Loucy (cell line): ENCODE measurements around the gene BIRC2.
A peak's percentile ranks its signal among the peaks of the same experiment; 100 is the strongest.
"Not testable (repeated sequence)": the region's sequence is repeated elsewhere in the genome, so short reads cannot be mapped to it uniquely, and the experiment has no call there.

Experiments
- H2AFZ ChIP-seq: fragments of 200-600 bp; sonication (generic); 2 replicates; pipeline ENCODE4 v1.6.0; 2016; ENCODE audit warnings: antibody characterized with exemption, mild to moderate bottlenecking, low read length, moderate library complexity
- H3F3A ChIP-seq: fragments of 200-600 bp; 2 replicates; pipeline ENCODE4 v1.6.0; 2016; ENCODE audit warnings: antibody characterized with exemption, low read depth, mild to moderate bottlenecking
- H3K27me3 ChIP-seq: fragments of 200-600 bp; sonication (generic); 2 replicates; pipeline ENCODE4 v1.6.1; 2014; ENCODE audit warnings: low read length, mild to moderate bottlenecking; ENCODE audit not compliant: insufficient read depth, poor library complexity, severe bottlenecking
- H3K36me3 ChIP-seq: fragments of 200-600 bp; sonication (generic); 2 replicates; pipeline ENCODE4 v1.6.1; 2016; ENCODE audit warnings: low read length; ENCODE audit not compliant: insufficient read depth
- H3K4me1 ChIP-seq: fragments of 200-600 bp; sonication (generic); 2 replicates; pipeline ENCODE4 v1.5.1; 2014; ENCODE audit warnings: low read length, mild to moderate bottlenecking; ENCODE audit not compliant: insufficient read depth, poor library complexity, severe bottlenecking
- H3K4me2 ChIP-seq: fragments of 200-600 bp; sonication (generic); 2 replicates; pipeline ENCODE4 v1.6.0; 2014; ENCODE audit warnings: antibody characterized with exemption, low read length, low read depth, mild to moderate bottlenecking; ENCODE audit not compliant: poor library complexity, severe bottlenecking
- H3K4me3 ChIP-seq: fragments of 200-600 bp; sonication (generic); 2 replicates; pipeline ENCODE4 v1.5.1; 2014; ENCODE audit warnings: low read length, mild to moderate bottlenecking, mixed read lengths; ENCODE audit not compliant: poor library complexity, severe bottlenecking
- H3K79me2 ChIP-seq: fragments of 200-600 bp; sonication (generic); 2 replicates; pipeline ENCODE4 v1.6.1; 2014; ENCODE audit warnings: low read length; ENCODE audit not compliant: insufficient read depth
- H3K9ac ChIP-seq: fragments of 200-600 bp; sonication (generic); 2 replicates; pipeline ENCODE4 v1.6.0; 2014; ENCODE audit warnings: mild to moderate bottlenecking, low read depth, low read length, moderate library complexity; ENCODE audit not compliant: poor library complexity, severe bottlenecking
- H3K9me2 ChIP-seq: fragments of 200-600 bp; sonication (generic); replicated peaks from 2 replicates; pipeline ENCODE4 v1.6.1; 2016; ENCODE audit warnings: low read depth, low read length, mixed read lengths
- H3K9me3 ChIP-seq: fragments of 200-600 bp; sonication (generic); 2 replicates; pipeline ENCODE4 v1.6.1; 2014; ENCODE audit warnings: mild to moderate bottlenecking, antibody characterized with exemption, low read length, low read depth; ENCODE audit not compliant: insufficient read depth
- H4K20me1 ChIP-seq: fragments of 200-600 bp; sonication (generic); 2 replicates; pipeline ENCODE4 v1.6.0; 2014; ENCODE audit warnings: antibody characterized with exemption, low read length, mild to moderate bottlenecking; ENCODE audit not compliant: insufficient read depth, poor library complexity, severe bottlenecking
- CTCF ChIP-seq: fragments of 200-600 bp; sonication (generic); conservative IDR thresholded peaks from 2 replicates; pipeline ENCODE4 v1.5.1; 2014; ENCODE audit warnings: mild to moderate bottlenecking, antibody characterized with exemption, low read length
- EZH2phosphoT487 ChIP-seq: fragments of 200-600 bp; IDR thresholded peaks from 2 replicates; pipeline ENCODE4 v1.6.1; 2018; ENCODE audit warnings: antibody characterized with exemption, mild to moderate bottlenecking, moderate library complexity, borderline replicate concordance

BIRC2 gene

GRCh38 chr11:102367364-102367763 is 20.4 kb downstream of the BIRC2 start:
- Histone ChIP-seq H3K4me1 (peaks cover 12% of the 10 kb centered on the region), H3K4me3 (no peak overlapping the region), H3K4me2 (peak overlapping the region; percentile 31), H4K20me1 (no peaks in the 10 kb centered on the region), H3K27me3 (no peaks in the 10 kb centered on the region), H3K9me2 (no peaks in the 10 kb centered on the region), H3K79me2 (no peaks in the 10 kb centered on the region), H3K9ac (peak overlapping the region; percentile 18), H2AFZ (no peak overlapping the region), H3F3A (peaks cover 4% of the 10 kb centered on the region; the same call in 1 of the 2 replicates), H3K9me3 (no peaks in the 10 kb centered on the region), H3K36me3 (peaks cover 51% of the 10 kb centered on the region)
- no peak for TF ChIP-seq EZH2phosphoT487
- peak; percentile 63 for TF ChIP-seq CTCF

- no peaks in the 10 kb centered on the region for H3K9me2 ChIP-seq
- no peaks in the 10 kb centered on the region for H4K20me1 ChIP-seq
- H3K27me3 ChIP-seq = no peaks in the 10 kb centered on the region
- no peak overlapping the region for H3K9ac ChIP-seq
- no peaks in the 10 kb centered on the region for H3K9me3 ChIP-seq
- no peak for TF ChIP-seq CTCF
- TF ChIP-seq EZH2phosphoT487 = no peak
- peaks cover 42% of the 10 kb centered on the region for H3K36me3 ChIP-seq
- H2AFZ ChIP-seq = no peak overlapping the region
- H3F3A ChIP-seq = peaks cover 4% of the 10 kb centered on the region; the same call in 1 of the 2 replicates
- H3K79me2 ChIP-seq = no peaks in the 10 kb centered on the region
- H3K4me3 ChIP-seq = no peak overlapping the region
- H3K4me2 ChIP-seq = no peak overlapping the region
- peaks cover 9% of the 10 kb centered on the region for H3K4me1 ChIP-seq
Measured at GRCh38 chr11:102368472-102368871, 21.5 kb downstream of the BIRC2 start.

GRCh38 chr11:102374633-102375424 is 27.8 kb downstream of the BIRC2 start:
- not testable (repeated sequence) for H3F3A ChIP-seq, H3K9me2 ChIP-seq, H3K27me3 ChIP-seq, H3K4me2 ChIP-seq, H2AFZ ChIP-seq, H3K9me3 ChIP-seq, H3K4me1 ChIP-seq, H3K4me3 ChIP-seq, H4K20me1 ChIP-seq, H3K9ac ChIP-seq
- Histone ChIP-seq H3K79me2 (peaks cover 12% of the 10 kb centered on the region; the same call in 1 of the 2 replicates), H3K36me3 (peaks cover 42% of the 10 kb centered on the region; the same call in 1 of the 2 replicates)
